Astrocyte of the spinal cord (primary cell): ENCODE measurements around the gene CDC42EP3.

ENCODE experiments used
- DNase-seq: peaks from one replicate; pipeline ENCODE4 v3.0.0; 2011; ENCODE audit warnings: low read depth, low spot score
- H3K4me3 ChIP-seq: 2 replicates; pipeline ENCODE4 v1.5.1; 2011; ENCODE audit warnings: low read depth, mild to moderate bottlenecking, low read length, moderate library complexity
- in situ Hi-C: cut with HindIII; loops from 2 replicates; pipeline ENCODE4 v1.10.0; 2017; ENCODE audit warnings: low sequenced_read_pairs
- TF ChIP-seq, protein P1 (sequence below): IDR thresholded peaks from 2 replicates; pipeline ENCODE4 v1.5.1; 2012; ENCODE audit warnings: low read depth, mild to moderate bottlenecking, low read length, inconsistent platforms

Gene CDC42EP3

DNA sequence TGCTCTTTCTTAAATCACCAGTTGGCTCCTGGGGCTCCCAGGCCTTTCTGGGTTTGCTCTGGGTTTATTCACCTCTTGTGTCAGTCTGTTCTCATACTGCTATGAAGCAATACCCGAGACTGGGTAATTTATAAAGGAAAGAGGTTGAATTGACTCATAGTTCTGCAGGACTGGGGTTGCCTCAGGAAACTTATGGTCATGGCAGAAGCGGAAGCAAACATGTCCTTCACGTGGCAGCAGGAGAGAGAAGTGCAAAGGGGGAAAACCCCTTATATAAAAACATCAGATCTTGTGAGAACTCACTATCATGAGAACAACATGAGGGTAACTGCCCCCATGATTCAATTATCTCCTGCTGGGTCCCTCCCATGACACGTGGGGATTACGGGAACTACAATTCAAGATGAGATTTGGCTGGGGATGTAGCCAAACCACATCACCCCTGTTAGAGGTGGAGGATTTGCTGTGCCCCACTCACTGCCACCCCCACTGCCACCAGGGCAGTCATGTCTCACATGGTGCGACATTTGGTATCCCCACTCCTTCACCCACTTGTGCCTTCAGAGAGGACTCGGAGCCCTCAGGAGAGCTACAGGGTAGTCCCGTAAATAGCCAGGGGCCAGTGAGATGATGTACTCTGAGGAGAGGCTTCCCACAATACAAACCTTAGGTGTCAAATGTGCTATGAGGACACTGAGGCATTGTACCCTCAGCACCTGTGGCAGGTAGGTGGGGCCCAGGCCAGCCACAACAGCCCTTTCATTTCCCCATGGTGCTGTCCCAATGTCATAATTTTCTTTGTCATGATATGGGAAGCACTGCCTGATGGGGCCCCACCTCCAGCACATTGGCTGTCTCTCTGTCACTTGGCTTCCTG is 35.7 kb downstream of the CDC42EP3 start:
- in situ Hi-C loops: no loop called here
- TF ChIP-seq, protein P1, sequence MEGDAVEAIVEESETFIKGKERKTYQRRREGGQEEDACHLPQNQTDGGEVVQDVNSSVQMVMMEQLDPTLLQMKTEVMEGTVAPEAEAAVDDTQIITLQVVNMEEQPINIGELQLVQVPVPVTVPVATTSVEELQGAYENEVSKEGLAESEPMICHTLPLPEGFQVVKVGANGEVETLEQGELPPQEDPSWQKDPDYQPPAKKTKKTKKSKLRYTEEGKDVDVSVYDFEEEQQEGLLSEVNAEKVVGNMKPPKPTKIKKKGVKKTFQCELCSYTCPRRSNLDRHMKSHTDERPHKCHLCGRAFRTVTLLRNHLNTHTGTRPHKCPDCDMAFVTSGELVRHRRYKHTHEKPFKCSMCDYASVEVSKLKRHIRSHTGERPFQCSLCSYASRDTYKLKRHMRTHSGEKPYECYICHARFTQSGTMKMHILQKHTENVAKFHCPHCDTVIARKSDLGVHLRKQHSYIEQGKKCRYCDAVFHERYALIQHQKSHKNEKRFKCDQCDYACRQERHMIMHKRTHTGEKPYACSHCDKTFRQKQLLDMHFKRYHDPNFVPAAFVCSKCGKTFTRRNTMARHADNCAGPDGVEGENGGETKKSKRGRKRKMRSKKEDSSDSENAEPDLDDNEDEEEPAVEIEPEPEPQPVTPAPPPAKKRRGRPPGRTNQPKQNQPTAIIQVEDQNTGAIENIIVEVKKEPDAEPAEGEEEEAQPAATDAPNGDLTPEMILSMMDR: no peak
- no peak overlapping the region for H3K4me3 ChIP-seq
- DNase-seq: peak; percentile 73

DNA sequence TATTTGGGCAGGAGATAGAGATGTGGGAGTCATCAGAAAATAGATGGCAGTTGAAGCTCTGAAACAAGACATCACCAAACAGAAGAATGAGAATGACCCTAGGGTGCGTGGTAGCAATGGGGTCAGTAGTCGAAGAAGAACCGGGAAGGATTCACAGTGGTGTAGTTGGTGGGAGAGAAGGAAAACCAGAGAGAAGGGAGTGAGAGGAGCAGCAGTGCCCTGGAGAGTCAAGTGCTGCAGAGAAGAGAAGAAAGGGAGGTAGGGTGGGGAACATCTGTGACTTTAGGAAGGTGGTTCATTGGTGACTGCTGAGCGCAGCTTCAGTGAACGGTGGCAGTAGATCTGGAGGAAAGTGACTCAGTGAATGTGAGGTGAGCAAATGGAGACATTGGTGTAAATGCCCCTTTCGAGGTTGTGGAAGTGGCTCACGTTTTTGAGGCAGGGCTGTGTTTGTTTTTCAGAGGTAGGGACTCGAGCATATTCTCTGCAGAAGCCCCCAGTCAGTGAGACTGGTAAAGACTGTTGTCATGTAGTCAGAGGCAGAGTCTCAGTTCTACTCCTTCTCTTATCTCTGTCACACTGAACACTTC is 36.4 kb downstream of the CDC42EP3 start:
- DNase-seq: no peak
- H3K4me3 ChIP-seq: no peak overlapping the region
- TF ChIP-seq, protein P1: no peak
- in situ Hi-C loops: no loop called here

DNA sequence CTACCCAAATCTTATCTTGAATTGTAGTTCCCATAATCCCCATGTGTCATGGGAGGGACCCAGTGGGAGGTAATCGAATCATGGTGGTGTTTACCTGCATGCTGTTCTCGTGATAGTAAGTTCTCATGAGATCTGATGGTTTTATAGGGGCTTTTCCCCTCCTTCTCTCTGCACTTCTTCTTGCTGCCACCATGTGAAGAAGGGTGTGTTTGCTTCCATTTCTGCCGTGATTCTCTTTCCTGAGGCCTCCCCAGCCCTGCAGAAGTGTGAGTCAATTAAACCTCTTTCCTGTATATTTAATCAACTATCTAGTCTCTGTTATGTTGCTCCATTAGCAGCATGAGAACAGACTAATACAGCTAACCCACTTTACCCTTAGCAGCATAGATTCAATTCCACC is 37.6 kb downstream of the CDC42EP3 start:
- H3K4me3 ChIP-seq: no peak overlapping the region
- TF ChIP-seq, protein P1: no peak
- in situ Hi-C loops: no loop called here
- no peak for DNase-seq

DNA sequence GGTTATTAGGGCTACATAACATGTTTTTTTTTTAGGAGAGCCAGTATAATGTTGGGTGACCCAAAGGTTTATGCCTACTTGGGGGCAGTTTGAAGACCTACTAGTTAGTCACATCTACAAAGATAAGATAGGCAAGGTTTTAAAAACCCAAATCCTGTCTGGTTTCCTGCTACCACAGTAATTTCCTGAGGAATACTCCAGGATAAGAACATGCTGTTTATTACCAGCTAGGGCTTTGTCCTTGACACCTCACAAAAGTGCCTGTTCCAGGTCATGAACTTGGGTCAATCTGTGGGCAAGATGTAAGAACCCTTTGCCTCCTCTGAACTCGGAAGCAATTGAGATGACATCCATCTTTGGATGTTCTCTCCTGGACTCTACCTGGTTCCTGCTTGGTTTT is 38.2 kb downstream of the CDC42EP3 start:
- no peak overlapping the region for H3K4me3 ChIP-seq
- in situ Hi-C loops: no loop called here
- DNase-seq: no peak
- TF ChIP-seq, protein P1: no peak

DNA sequence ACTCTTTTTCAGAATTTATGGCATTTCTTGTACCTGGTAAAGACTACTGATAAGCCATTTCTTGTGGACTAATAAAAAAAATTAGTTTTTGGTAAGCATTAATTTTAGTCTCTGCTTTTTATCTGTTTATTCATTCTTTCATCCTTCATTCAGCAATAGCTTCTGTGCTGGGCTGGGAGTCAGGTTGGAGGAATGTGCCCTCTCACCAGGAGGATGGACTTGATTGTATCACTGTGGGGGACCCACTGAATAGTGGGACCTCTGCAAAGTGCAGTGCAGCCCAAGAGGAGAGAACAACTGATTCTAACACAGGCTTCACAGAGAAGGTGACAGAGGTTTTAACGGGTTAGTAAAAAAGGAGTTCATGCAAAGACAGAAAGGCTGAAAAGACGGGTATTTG is 39.1 kb downstream of the CDC42EP3 start:
- TF ChIP-seq, protein P1: no peak
- in situ Hi-C loops: no loop called here
- no peak overlapping the region for H3K4me3 ChIP-seq
- no peak for DNase-seq

DNA sequence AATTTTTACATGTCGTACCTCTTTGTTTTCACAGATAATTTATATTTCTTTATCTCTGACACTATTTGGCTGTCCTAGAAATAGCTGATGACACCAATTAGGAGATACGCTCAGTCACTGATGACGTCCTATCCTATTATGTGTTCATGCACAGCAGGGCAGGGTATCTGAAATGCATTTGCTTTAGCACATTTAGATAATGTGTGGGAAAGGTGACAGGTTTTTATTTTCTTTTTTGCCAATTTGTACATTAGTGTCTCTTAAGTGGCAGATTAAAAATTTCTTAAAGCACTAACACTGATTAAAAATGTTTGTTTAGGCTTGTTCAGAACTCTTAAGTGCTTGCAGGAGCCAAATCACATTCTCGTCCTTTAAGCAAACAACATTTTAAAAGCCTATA is 39.7 kb downstream of the CDC42EP3 start:
- in situ Hi-C loops: no loop called here
- TF ChIP-seq, protein P1: no peak
- H3K4me3 ChIP-seq: no peak overlapping the region
- no peak for DNase-seq
